Sigmoid colon (tissue), 7 donors: ENCODE measurements around the gene CCS. TPM values are rescaled to one million over a fixed set of nuclear protein-coding genes. Genes with fewer than 3 reads are reported as not detected.

Experiments
- DNase-seq: peaks from one replicate; pipeline ENCODE4 v3.0.0-alpha.2; 2019
- H3K27ac ChIP-seq, 4 donors: fragments of 200-600 bp; sonication (generic); one replicate each; pipeline ENCODE4 v1.5.1; 2016 to 2019; ENCODE audit warnings: mild to moderate bottlenecking in 1 of 4
- H3K27me3 ChIP-seq, 3 donors: fragments of 200-600 bp; sonication (generic); one replicate each; pipeline ENCODE4 v1.5.1; 2019; ENCODE audit warnings: mild to moderate bottlenecking in 1 of 3
- H3K36me3 ChIP-seq, 4 donors: fragments of 200-600 bp; sonication (generic); one replicate each; pipeline ENCODE4 v1.5.1; 2016 to 2019
- H3K4me1 ChIP-seq, 4 donors: fragments of 200-600 bp; sonication (generic); one replicate each; pipeline ENCODE4 v1.5.1; 2017 to 2019
- H3K4me3 ChIP-seq, 4 donors: fragments of 200-600 bp; sonication (generic); one replicate each; pipeline ENCODE4 v1.5.1; 2017 to 2019; ENCODE audit warnings: mild to moderate bottlenecking in 2 of 4, moderate library complexity in 1 of 4
- H3K9me3 ChIP-seq, 4 donors: fragments of 200-600 bp in 3 of 4; sonication (generic) in 3 of 4; one replicate each; pipeline versions ENCODE4 v1.5.1 to v1.6.1; 2013 to 2019
- CTCF ChIP-seq, 4 experiments: fragments of 450-650 bp in 3 of 4; fragments of 200-600 bp in 1 of 4; IDR thresholded peaks; one replicate each; pipeline ENCODE4 v1.5.1; 2016 to 2019; ENCODE audit warnings: antibody characterized with exemption in 4 of 4, mild to moderate bottlenecking in 3 of 4, moderate library complexity in 2 of 4
- EP300 ChIP-seq, 4 donors: sonication (generic); formaldehyde crosslinking; IDR thresholded peaks; one replicate each; pipeline ENCODE4 v1.6.1; 2017; ENCODE audit warnings: antibody characterized with exemption in 4 of 4
- POLR2A ChIP-seq, 2 donors: fragments of 450-650 bp; IDR thresholded peaks; one replicate each; pipeline ENCODE4 v1.6.1; 2016; ENCODE audit warnings: antibody characterized with exemption in 2 of 2, mild to moderate bottlenecking in 2 of 2, moderate library complexity in 2 of 2
- POLR2AphosphoS5 ChIP-seq, 4 donors: sonication (generic); formaldehyde crosslinking; IDR thresholded peaks; one replicate each; pipeline ENCODE4 v1.6.1; 2017; ENCODE audit warnings: antibody characterized with exemption in 4 of 4
- WGBS, 2 donors: extraction: QIAGEN DNeasy Blood & Tissue Kit; methylation state at CpG; one replicate each; pipeline ENCODE4 v1.1.7; 2013; 5-methylcytosine and 5-hydroxymethylcytosine counted together
- intact Hi-C: fragments of 100-400 bp; cut with DNase I; formaldehyde crosslinking; loops from one replicate; pipeline ENCODE4 v1.15.1; 2023
- polyA plus RNA-seq, 3 donors: library from polyadenylated mRNA; stranded (reverse); fragments of 200-250 nt; gene quantifications; one replicate each; pipeline ENCODE4 v1.2.3, GENCODE V29; 2013
- total RNA-seq, 4 donors: library from RNA; depleted of rRNA; stranded (reverse); fragments of >200 nt; gene quantifications; one replicate each; pipeline ENCODE4 v1.1.0, GENCODE V29; 2016
- donor health status: healthy with polysubstance abuse.
- donor health status: Bipolar disorder and iron deficiency.
- donor health status: healthy.

The CCS gene
- total and polyA plus RNA-seq, 7 donors: 26.0 to 48.8 (median 40.6) TPM

DNA sequence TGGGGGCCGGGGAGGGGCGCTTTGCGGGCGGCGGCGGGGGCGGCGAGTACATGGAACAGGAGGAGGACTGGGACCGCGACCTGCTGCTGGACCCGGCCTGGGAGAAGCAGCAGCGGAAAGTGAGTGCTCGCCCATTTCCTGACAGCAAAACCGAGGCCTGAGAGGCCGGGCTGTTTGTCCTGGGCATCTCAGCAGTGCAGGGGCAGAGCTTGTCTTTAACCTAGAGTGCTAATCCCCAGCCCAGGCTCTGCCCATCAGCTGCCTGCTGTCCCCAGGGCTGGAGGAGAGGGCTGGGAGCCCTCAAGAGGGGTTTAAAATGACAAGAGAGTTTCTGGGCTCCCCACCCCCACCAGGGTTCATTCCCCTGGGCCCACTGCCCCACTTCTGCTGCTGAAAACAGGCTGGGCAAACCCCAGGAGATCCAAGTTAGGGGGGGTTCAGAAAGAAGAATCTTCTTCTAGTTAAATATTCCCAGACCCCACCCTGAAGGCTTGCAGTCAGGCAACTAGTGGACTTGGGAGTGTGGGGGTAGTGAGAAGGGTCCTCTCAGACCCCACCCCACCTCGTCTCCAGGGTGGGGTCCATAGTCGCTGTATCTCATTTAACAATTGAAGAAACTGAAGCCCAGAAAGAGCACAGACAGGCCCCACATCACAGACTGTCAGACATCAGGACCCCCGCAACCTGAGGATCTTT, 45.9 kb upstream of the CCS start:
- Histone ChIP-seq H3K27ac (peak overlapping the region; percentile 81 to 88 (median 86)), H3K9me3 (no peaks in the 10 kb centered on the region), H3K27me3 (no peaks in the 10 kb centered on the region), H3K4me1 (peaks cover 0 to 36% (median 27%) of the 10 kb centered on the region in 4 donors), H3K4me3 (peak overlapping the region in 3 of 4 donors; percentile 68 to 90 (median 76)), H3K36me3 (peaks cover 0 to 9% (median 0%) of the 10 kb centered on the region in 4 donors)
- no peak for DNase-seq
- intact Hi-C loops: no loop called here
- WGBS, 2 donors: 36% methylated on average over 18 of the region's 18 CpGs
- no peak for TF ChIP-seq POLR2A (IDR thresholded peaks at IDR 0.05)
- no peak for TF ChIP-seq CTCF (IDR thresholded peaks at IDR 0.05)

GRCh38 chr11:66547662-66548009, 45.3 kb upstream of the CCS start:
- WGBS, 2 donors: 41 to 49% methylated on average over 5 of the region's 5 CpGs
- H3K4me1 ChIP-seq: peaks cover 0 to 36% (median 27%) of the 10 kb centered on the region in 4 donors
- intact Hi-C loops: no loop called here
- no peaks in the 10 kb centered on the region for H3K9me3 ChIP-seq
- peak overlapping the region in 2 of 4 donors; percentile 81 to 88 for H3K27ac ChIP-seq
- peaks cover 0 to 4% (median 0%) of the 10 kb centered on the region in 4 donors for H3K36me3 ChIP-seq
- TF ChIP-seq EP300 (IDR thresholded peaks at IDR 0.05) (no peak), CTCF (IDR thresholded peaks at IDR 0.05) (no peak), POLR2AphosphoS5 (IDR thresholded peaks at IDR 0.05) (no peak), POLR2A (IDR thresholded peaks at IDR 0.05) (no peak)
- DNase-seq: no peak
- no peak overlapping the region for H3K4me3 ChIP-seq
- no peaks in the 10 kb centered on the region for H3K27me3 ChIP-seq

- intact Hi-C loops: no loop called here
- peaks cover 0 to 36% (median 27%) of the 10 kb centered on the region in 4 donors for H3K4me1 ChIP-seq
- TF ChIP-seq CTCF (IDR thresholded peaks at IDR 0.05): no peak
- no peak for TF ChIP-seq EP300 (IDR thresholded peaks at IDR 0.05)
- no peak for TF ChIP-seq POLR2AphosphoS5 (IDR thresholded peaks at IDR 0.05)
- no peak for TF ChIP-seq POLR2A (IDR thresholded peaks at IDR 0.05)
- 27 to 48% methylated on average over 11 of the region's 11 CpGs for WGBS, 2 donors
- H3K4me3 ChIP-seq: no peak overlapping the region
- H3K27me3 ChIP-seq: no peaks in the 10 kb centered on the region
- DNase-seq: no peak
- no peak overlapping the region for H3K27ac ChIP-seq
- H3K9me3 ChIP-seq: no peaks in the 10 kb centered on the region
- H3K36me3 ChIP-seq: no peaks in the 10 kb centered on the region
Observed at GRCh38 chr11:66548041-66548440, 44.9 kb upstream of the CCS start.

GRCh38 chr11:66548774-66549630, 44.0 kb upstream of the CCS start:
- Histone ChIP-seq H3K9me3 (no peaks in the 10 kb centered on the region), H3K27ac (no peak overlapping the region), H3K4me1 (peaks cover 0 to 26% (median 18%) of the 10 kb centered on the region in 4 donors), H3K4me3 (no peak overlapping the region), H3K27me3 (no peaks in the 10 kb centered on the region), H3K36me3 (no peaks in the 10 kb centered on the region)
- intact Hi-C loops: no loop called here
- WGBS, 2 donors: 44 to 58% methylated on average over 16 of the region's 16 CpGs
- TF ChIP-seq CTCF (IDR thresholded peaks at IDR 0.05) (no peak), POLR2A (IDR thresholded peaks at IDR 0.05) (no peak), EP300 (IDR thresholded peaks at IDR 0.05) (no peak)
- DNase-seq: no peak
